ENCODE measurements around the gene SOD1.
A peak's percentile ranks its signal among the peaks of the same experiment; 100 is the strongest.
"Not testable (repeated sequence)": the region's sequence is repeated elsewhere in the genome, so short reads cannot be mapped to it uniquely, and the experiment has no call there.

SOD1 gene

DNA sequence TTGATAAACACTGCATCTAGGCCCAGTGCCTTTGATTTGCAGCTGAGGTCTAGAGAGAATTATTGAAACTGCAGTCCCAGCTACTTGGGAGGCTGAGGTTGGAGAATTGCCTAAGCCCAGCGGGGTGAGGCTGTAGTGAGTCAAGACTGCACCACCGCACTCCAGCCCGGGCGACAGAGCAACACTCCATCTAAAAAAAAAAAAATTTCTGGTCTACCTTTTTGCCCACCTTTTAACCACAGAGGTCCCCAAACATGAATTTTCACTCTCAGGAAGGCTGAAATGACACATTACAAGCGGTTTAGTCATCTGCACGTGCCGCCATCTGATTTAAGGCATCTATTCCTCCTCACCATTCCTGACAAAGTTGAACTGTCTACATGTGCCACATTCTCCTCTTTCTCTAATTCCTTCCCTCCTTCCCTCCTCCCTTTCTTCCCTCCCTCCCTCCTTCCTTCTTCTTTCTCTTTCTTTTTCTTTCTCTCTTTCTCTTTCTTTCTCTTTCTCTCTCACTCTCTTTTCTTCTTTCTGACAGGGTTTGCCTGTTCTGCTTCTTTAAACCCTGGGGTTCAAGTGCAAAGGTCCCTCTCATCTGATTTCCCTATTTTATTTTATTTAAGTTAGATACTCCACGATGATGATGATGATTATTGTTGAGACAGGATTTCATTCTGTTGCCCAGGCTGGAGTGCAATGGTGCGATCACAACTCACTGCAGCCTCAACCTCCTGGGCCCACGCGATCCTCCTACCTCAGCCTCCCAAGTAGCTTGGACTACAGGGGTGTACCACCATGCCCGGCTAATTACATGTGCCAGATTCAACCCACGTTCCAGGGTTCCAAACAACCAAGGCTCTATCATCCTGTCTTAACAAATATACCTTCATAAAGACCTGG is 3.0 kb upstream of the SOD1 start:
- no peak for DNase-seq

DNA sequence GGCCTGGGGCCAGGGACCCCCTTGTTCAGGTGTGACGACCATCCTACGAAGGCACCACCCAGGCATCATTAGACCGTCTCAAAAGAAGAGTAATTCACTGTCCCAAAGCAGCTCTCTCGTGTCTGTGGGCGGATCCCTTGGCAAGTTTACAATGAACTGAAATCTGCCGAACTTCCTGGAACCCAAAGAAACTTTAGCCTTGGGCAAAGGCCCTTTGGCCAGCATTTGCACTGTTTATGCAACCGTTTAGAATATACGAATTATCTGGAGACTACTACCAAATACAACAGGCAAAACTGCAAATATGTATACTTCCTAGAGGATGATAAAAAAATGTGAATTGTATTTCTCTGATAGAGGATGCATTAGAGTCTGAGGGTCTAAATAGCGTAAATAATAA is 1.4 kb upstream of the SOD1 start:
- DNase-seq: no peak

DNA sequence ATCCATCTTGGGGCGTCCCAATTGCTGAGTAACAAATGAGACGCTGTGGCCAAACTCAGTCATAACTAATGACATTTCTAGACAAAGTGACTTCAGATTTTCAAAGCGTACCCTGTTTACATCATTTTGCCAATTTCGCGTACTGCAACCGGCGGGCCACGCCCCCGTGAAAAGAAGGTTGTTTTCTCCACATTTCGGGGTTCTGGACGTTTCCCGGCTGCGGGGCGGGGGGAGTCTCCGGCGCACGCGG is 282 bp upstream of the SOD1 start:
- no peak for DNase-seq

DNA sequence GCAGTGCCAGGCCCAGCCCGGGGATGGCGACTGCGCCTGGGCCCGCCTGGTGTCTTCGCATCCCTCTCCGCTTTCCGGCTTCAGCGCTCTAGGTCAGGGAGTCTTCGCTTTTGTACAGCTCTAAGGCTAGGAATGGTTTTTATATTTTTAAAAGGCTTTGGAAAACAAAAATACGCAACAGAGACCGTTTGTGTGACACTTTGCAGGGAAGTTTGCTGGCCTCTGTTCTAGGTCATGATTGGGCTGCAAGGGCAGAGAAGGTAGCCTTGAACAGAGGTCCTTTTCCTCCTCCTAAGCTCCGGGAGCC is 719 bp downstream of the SOD1 start:
- DNase-seq: peak in 1 of 2 experiments; percentile 36

DNA sequence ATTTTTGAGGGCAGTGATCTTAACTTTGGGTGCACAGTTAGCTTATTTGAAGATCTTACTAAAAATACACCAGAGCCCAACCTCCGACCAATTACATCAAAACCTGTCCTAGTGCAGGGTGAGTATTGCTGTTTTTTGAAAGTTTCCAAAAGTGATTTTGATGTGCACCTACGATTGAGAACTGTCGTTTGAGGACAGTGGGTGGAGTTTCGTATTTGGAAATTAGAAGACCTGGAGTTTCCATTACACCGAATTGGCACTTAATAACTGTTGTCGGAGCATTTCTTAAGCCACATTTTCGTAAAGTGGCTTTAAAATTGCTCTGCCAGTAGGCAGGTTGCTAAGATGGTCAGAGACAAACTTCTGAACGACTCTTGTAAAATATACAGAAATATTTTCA is 1.1 kb downstream of the SOD1 start:
- no peak for DNase-seq

DNA sequence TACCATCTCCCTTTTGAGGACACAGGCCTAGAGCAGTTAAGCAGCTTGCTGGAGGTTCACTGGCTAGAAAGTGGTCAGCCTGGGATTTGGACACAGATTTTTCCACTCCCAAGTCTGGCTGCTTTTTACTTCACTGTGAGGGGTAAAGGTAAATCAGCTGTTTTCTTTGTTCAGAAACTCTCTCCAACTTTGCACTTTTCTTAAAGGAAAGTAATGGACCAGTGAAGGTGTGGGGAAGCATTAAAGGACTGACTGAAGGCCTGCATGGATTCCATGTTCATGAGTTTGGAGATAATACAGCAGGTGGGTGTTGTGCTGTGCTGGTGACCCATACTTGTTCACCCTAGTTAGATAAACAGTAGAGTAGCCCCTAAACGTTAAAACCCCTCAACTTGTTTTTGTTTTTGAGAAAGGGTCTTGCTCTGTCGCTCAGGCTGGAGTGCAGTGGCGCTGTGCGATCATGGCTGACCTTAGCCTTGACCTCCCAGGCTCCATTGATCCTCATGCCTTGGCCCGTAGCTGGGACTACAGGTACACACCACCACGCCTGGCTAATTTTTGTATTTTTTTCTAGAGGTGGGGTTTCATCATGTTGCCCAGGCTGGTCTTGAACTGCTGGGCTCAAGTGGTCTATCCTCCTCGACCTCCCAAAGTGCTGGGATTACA is 4.2 kb downstream of the SOD1 start:
- DNase-seq: no peak

DNA sequence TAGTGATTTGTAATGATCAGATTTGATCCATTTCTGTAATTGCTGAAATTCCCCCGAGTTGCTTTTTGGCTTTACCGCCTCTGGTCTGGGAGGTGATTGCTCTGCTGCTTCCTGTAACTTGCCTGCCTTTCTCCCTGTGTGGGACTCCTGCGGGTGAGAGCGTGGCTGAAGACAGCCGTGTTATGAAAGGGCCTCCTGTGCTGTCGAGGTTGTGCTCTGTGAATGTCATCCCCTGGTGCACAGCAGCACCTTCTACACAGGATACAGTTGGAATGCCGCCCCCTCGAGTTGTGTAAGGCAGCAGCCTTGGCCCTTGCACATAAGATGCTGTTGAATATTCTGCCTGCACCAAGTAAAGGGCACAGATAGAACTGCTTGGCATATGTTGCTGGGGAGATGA is 5.9 kb downstream of the SOD1 start:
- no peak for DNase-seq

DNA sequence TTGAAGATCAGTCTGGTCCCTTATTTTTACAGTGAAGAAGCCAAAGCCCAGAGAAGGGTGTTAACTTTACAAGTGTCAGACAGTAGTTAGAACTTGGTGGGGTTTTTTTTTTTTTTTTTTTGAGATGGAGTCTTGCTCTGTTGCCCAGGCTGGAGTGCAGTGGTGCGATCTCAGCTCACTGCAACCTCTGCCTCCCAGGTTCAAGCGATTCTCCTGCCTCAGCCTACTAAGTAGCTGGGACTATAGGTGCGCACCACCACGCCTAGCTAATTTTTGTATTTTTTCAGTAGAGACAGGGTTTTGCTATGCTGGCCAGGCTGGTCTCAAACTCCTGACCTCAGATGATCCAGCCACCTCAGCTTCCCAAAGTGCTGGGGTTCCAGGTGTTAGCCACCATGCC is 6.4 kb downstream of the SOD1 start:
- not testable (repeated sequence) for DNase-seq

DNA sequence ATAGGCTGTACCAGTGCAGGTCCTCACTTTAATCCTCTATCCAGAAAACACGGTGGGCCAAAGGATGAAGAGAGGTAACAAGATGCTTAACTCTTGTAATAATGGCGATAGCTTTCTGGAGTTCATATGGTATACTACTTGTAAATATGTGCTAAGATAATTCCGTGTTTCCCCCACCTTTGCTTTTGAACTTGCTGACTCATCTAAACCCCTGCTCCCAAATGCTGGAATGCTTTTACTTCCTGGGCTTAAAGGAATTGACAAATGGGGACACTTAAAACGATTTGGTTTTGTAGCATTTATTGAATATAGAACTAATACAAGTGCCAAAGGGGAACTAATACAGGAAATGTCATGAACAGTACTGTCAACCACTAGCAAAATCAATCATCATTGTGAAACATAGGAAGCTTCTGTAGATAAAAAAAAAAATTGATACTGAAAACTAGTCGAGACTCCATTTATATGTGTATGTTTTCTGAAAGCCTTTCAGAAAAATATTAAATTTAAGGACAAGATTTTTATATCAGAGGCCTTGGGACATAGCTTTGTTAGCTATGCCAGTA is 7.0 kb downstream of the SOD1 start:
- DNase-seq: no peak

DNA sequence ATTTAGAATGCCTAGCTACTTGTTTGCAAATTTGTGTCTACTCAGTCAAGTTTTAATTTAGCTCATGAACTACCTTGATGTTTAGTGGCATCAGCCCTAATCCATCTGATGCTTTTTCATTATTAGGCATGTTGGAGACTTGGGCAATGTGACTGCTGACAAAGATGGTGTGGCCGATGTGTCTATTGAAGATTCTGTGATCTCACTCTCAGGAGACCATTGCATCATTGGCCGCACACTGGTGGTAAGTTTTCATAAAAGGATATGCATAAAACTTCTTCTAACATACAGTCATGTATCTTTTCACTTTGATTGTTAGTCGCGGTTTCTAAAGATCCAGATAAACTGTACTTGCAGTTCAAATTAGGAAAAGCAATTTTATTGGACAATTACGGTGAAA is 7.6 kb downstream of the SOD1 start:
- DNase-seq: no peak

DNA sequence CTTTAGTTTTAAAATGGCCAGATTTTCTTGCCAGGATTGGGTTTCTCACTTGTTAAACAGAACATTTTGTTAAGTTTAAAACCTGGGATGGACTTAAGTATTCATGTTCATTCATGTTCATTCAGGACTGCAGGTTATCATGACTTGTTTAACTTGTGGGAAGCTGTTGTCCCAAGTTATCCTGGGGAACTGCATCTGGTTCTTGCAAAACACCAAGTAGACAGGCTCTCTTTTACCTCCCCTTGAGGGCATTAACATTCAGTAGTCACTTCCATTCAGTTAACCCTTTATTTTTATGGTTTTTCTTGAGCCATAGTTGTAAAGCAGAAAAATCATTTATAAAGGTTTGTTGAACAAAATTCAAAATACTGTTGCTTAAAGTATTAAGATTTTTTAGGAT is 8.1 kb downstream of the SOD1 start:
- DNase-seq: no peak

DNA sequence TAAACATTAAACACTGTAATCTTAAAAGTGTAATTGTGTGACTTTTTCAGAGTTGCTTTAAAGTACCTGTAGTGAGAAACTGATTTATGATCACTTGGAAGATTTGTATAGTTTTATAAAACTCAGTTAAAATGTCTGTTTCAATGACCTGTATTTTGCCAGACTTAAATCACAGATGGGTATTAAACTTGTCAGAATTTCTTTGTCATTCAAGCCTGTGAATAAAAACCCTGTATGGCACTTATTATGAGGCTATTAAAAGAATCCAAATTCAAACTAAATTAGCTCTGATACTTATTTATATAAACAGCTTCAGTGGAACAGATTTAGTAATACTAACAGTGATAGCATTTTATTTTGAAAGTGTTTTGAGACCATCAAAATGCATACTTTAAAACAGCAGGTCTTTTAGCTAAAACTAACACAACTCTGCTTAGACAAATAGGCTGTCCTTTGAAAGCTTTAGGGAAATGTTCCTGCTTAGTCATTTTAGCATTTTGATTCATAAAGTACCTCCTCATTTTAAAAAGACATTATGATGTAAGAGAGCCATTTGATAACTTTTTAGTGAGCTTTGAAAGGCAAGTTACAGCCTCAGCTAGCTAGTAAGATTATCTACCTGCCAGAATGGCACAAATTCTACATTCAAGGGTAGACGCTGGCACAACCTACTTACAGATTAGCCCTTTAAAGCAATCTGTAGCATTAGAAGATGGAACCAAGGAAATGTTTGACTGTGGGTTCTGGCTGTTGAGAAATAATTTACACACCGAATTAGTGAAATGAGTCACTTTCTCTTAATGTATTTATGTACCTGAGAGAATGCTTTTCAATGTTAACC is 9.4 kb downstream of the SOD1 start:
- DNase-seq: no peak

DNA sequence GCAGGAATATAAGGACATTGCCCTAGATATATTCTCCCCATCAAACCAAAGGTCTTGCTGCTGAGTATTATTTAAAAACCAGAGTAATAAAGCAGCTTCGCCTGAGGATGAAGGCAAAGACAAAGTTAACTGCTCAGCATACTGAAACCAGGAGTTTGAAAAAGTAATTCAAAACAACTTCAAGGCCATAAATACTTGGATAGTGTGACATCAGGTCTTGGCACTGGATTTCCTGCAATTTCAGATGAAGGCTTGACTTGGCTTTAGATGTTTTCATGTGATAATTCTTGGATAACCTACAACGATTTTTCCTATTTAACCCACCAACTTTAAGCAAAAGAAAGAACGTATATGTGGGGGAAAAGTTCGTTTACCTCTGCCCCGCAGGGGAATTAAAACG is 10.6 kb downstream of the SOD1 start:
- DNase-seq: no peak

DNA sequence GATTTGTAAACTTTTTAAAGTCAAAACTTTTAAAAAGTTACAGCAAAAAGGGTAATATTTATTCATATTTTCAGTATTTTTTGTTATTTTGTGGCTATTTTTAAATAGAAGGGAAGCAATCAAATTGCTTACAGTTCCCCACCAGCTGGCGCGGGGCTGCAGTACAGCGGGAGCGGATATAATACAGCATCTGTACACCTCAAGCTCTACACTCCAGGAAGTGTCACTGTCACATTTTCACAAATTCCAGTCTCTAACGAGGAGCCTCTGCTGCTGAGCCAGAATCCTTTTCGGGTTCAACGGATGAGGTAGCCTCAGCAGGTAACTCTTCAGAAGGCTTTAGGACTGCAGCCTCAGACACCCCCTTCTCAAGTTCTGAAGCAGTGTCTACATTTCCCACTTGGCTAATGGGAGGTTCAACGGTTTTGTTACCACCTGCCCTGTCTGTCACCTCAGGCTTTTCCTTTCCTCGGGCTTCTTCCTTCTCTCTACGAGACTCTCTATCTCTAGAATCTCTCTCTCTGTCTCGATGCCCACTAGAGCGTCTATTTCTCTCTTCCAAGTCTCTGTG is 11.7 kb downstream of the SOD1 start:
- peak in 1 of 2 experiments; percentile 37 for DNase-seq

DNA sequence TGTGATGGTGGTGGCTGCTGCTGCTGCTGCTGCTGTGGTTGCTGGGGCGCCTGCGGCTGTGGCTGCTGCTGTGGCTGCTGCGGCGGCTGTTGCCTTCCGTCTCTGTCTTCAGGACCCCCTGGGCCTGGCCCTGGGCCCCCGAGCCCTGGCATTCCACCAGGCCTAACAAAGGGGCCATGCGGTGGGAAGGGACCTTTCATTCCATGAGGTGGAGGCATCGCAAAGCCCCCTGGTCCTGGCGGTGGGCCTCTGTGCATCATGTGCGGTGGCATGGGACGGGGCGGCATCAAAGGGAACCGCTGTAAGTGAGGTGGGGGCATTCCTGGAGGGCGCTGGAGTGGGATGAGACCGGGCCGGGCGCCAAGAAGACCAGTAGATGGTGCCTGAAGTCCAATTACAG is 12.4 kb downstream of the SOD1 start:
- DNase-seq: no peak

DNA sequence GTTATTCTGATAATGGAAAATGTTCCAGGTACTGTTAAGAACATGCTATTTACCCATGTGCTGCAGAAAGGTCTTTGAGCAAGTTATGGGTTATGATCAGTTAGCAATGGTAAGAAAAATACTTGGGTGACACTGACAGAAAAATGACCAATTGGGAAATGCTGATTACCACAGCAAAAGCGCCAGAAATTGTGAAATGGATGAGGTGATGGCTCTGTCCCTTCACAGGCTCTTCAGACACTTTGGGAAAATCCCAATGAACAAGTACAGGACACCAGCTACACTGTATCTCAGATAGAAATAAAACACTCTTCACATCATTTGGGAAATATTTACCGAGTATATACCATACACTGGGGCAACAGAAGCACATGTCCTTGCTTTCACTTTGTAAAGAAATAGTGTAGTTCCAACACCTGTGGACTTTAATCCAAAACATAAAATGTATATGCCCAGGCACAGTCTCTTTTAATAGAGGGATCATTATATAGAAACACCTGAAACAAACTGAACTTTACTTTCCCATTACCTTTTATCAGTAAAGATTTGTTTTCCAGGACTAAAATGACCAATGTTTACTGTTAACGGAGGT is 13.9 kb downstream of the SOD1 start:
- DNase-seq: no peak

DNA sequence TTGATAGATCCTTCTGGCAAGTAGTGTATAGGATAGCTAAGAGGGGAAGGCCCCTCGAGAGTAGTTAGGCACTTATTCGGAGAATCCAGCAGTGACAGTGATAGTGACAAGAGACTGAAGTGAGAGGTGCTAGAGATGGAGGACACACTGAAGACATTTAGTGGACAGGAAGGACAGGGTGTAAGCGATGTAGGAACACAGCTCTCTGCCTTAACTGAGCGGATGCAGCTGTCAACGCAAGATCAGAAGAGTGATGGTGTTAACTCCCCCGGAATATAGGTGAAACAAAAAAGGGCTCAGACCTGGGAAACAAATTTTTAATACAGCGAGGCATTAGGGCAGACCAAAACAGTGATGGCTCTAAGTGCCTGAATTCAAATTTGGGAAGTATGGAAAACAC is 15.8 kb downstream of the SOD1 start:
- no peak for DNase-seq

DNA sequence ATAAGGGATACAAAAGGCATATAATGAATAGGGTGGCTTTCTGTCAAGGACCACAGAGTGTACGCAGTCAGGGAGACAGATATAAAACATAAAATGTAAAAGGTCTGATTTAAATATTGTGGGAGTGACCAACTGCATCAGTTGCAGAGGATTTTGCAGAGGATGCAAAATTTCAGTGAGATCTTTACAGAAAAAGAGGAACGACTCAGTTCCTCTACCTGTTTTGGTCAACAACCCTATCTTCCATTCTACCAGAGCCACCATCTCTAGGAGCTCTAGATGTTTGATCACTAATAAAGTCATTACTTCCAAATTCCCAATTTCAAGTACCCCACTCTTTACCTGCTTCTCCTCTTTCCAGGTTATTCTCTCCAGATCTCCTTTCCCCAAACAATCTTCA is 16.5 kb downstream of the SOD1 start:
- no peak for DNase-seq

DNA sequence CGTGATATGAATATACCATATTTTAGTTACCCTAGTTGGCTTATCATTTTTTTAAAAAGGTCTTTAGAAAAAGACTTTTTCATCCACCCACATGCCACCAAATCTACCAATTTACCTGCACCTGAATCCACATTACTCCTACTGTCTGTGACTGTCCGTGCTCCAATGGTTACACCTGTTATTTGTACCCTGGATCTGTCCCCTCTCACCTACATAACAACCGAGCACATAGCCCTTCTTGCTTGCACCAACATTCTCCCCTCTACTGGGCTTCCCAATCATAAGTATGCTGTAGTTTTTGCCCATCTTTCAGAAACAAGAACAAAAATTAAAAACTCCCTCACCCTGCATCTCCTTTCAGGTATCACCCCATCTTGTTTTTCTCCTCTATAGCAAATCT is 17.6 kb downstream of the SOD1 start:
- DNase-seq: no peak

DNA sequence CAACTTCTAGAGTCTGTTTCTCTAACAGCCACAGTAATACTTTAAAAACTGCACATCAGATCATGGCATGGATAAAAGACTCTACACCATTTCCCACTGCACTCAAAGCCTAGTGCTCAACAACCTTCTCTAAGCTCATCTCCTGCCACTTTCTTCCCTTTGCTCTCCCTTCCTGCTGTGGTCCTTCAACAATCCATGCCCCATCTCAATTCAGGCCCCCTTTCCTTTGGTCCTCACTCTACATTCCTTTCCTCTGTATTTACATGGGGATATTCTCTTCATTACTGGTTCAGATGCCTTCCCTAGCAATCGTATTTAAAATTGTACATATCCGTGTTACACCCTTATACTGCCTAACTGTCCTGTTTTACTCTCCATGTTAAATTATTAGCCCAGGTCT is 19.0 kb downstream of the SOD1 start:
- no peak for DNase-seq

DNA sequence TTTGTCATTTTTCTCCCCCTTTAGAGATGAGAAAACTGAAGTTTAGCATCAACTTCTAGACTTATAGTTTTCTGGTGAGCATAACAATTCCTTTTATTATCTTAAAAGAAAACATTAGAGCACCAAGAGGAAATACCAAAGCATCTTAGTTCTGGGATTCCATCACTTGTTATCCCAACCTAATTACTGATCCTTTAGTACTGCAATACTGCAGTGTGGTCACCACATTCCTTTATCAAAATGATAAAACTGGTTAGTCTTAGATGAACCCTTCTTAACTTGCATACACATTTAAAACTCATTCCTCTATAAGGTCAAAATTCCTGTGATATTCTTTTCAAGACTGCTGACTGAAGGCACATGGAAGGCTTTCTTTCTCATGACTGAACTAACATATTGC is 23.1 kb downstream of the SOD1 start:
- DNase-seq: no peak

DNA sequence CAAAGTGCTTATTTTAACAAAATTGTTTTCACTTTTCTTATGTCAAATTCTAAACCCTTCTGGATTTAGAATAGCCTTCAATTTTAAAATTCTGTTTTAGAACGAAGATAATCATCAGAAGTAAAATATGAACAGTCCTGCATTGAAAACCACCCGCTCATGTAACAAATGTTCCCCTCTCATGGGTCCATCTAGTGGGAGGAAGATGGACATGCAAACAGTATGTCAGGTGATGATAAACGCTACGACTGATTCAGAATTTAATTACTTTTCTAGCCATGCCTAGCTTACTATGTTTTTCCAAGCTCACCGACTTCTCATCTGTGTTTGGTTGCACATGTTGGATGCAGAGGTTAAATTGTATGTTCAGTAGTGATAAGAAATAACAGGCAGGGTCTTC is 23.5 kb downstream of the SOD1 start:
- DNase-seq: no peak

DNA sequence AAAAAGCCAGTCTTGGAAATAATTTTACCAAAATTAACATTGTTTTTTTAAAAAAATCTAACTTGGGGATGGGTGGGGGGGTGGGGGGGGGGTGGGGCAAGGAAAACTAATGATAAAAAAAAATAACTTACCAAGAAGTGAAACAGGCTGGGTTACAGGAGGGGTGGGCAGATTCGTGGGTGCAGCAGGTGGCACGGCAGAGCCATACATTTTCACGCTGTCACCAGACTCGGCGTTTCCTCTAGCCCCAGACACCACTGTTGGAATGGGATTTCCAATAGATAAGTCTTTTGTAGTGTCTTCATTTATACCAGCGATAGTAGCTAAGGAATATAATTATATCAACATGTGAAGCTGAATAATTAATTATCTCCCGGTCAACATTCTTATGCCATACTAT is 25.4 kb downstream of the SOD1 start:
- no peak for DNase-seq
